Stimulated activated CD8-positive, alpha-beta memory T cell treated with anti-CD3 and anti-CD28 coated beads, Interleukin-12 subunit alpha, Interleukin-12 subunit beta, amount 100 ng/mL, for 24 hours (primary cell): ENCODE results near the gene GABRD.

ENCODE experiments used
- DNase-seq: peaks from one replicate; pipeline ENCODE4 v3.0.0-alpha.2; 2020; ENCODE audit errors: extremely low read depth

Gene GABRD

DNA sequence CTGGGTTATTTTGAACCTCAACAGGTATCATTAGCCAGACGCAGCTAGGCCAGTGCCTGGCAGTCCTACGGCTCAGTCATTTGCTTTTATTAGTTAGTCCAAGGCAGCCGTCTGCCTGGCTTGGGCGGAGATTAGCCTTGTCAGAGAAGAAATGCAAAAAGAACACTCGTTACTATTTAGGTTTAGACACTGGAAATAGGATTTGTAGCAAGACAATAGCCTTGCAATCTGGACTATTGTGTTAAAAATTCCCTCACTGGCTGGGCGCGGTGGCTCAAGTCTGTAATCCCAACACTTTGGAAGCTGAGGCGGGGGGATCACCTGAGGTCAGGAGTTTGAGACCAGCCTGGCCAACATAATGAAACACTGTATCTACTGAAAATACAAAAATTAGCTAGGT, 20.1 kb downstream of the GABRD start:
- DNase-seq: no peak

DNA sequence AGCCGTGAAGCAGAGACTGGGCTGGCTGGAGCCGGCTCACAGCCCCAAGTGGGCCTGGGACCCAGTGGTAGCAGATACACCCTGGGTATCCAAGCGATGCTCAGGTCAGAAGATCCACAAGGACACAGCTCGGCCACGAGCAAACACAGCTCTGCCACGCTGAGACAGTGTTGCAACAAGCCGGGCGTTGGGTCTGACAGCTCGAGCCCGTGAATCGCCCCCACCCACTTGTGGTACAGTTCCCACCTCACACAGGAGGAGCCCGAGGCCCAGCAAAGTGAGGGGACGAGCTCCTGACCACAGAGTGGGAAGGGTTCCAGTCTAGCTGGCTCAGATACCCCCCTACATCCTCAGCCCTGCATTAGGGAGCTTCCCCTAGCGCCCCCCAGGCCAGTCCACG, 22.2 kb downstream of the GABRD start:
- no peak for DNase-seq

DNA sequence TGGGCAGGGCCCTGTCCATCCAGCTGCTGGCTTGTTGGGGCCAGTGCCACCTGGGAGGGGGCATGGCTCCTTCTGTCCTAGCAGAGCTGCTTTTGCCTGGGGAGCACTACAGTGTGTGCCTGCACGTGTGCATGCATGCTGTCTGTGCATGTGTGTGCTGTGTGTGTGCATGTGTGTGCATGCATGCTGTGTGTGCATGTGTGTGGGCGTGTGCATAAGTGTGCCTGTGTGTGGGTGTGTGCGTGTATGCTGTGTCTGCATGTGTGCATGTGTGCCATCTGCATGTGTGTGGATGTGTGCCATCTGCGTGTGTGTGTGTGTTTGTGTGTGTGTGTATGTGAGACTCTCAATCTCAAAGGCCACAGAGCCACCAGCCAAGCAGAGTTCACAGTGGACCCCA, 22.7 kb downstream of the GABRD start:
- no peak for DNase-seq

DNA sequence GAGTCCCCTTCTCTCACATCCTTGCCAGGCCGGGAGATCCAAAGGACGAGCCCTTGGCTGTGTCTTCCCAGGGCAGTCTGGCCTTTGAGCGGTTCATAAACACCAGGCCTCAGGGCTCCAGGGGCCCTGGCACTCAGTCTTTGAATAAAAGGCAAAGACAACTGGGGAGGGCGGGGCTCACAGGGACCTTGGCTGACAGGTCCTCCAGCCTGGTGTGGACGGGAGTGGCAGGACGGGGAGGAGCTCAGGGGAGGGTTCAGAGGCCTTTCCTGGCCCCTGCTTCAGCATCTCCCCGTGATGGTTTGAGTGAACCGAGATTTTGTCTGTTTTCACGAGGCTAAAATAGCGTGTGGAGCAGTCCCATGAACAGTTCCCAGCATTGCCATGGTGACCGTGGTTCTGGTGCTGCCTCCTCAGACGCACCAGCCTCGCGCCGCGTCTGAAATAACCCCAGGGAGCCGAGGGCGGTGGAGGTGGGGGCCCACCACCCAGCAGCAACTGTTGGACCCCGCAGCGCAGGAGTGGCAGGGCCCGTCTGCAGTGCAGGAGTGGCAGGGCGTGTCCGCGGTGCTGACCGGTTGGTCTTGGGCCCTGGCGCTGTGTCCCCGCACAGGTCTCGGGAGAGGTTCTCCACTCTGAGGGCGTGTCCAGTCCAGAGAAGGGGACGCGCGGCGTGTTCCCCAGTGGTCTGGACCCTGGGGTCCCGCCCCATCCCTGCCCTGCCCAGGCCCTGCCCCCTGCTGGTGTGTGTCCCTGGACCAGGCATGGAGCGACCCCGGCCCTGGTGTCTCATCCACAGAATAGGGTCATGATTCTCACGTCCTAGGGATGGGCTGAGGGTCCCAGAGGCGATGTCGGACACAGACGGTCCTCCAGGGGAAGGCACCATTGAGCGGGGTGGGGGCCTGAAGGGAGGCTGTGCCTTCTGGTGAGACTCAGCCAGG, 24.0 kb downstream of the GABRD start:
- no peak for DNase-seq

DNA sequence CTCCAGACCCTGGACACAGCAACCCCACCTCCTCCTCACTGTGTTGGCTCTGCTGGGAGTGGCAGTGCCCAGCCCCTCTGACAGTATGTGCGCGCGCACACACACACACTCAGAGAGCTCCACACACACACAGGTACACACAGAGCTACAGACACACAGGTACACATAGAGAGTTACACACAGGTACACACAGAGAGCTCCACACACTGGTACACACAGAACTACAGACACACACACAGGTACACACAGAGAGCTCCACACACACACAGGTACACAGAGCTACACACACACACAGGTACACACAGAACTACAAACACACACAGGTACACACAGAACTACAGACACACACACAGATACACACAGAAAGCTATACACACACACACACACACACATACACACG, 24.7 kb downstream of the GABRD start:
- no peak for DNase-seq

DNA sequence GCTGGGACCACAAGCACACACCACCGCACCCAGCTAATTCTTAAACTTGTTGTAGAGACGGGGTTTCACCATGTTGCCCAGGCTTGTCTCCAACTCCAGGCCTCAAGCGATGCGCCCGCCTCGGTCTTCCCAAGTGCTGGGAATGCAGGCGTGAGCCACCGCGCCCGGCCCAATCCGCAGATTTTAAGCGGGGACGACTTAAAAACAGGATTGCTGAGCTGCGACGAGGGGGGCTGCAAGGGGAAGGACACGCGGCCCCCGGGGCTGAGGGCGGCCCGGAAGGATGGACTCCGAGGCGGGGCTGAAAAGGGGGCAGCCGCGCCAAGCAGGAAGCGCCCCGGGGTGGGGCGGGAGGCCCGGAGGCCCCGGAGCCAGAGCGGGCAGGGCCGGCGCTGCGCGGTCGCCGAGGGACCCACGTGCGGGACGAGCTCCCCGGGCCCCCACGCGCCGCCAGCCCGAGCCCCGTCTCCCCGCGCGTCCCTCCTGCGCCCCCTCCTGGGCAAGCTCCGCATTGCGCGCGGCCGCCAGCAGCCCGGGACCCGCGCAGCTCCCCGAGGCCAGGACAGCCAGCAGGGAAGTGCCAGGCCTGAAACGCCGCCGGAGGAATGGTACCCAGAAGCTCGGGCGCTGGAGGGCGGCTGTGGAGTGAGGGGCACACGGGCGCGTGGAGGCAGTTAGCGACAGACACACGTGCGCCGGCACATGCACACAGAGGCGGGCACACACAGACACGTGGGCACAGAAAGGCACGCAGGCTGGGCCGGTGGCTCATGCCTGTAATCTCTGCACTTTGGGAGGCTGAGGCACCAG, 25.6 kb downstream of the GABRD start:
- DNase-seq: peak; percentile 44

DNA sequence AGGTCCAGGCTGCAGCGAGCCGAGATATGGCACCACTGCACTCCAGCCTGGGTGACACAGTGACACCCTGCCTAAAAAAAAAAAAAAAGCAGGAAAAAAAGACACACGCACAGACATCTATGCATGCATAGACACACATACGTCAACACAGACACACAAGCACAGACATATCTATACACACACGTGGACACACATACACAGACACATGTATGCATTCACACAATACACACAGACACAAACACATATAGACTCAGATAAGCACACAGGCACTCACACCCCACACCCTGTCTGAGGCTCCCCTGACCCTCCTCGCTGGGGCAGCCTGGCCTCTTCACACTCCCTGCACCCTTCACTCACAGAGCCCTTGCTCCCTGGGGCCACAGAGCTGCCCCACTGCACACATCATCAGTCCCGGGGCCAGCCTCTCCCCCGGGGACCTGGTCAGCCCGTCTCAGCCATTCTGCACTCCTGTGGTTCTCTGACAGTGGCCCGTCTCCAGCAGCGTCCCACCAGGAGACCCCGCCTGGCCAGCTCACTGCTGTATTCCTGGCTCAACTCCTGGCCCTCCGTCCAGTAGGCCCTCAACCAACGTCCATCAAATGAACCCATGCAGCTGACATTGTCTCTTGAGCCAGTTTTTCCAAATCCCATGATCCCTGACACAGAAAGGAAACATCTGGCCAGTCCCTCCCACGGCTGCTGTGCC, 26.5 kb downstream of the GABRD start:
- no peak for DNase-seq

DNA sequence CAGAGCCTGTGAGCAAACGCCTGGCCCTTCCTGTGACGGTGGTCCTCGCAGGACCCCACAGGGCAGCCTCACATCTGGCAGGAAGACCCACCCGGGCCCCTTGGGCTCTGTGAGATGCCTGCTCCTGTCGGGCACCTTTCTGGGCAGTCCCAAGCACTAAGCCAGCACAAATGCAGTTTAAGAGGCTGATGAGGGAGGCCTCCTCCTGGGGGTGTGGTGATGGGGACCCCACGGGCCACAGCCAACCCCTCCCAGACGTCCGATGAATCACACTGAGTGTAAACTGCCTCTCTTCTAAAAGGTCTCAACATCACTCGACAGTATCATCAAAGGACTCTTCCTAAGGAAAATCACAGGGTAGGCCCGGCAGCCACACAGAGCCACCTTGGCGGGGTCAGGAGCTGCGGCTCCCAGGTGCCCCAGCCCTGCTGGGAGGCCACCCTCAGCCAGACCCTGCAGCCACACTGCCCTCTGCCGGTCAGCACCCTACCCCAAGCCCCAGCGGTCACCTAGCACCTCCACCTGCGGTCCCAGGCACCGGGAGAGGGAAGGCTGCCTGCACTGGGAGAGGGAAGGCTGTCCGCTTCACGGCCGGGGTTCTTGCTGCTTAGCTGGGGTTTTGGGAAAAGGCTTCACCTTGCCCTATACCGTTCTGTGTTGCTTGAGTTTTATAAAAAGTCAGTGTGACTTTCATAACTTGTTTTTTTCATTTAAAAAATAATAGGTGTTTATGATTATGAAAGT, 27.2 kb downstream of the GABRD start:
- DNase-seq: no peak

DNA sequence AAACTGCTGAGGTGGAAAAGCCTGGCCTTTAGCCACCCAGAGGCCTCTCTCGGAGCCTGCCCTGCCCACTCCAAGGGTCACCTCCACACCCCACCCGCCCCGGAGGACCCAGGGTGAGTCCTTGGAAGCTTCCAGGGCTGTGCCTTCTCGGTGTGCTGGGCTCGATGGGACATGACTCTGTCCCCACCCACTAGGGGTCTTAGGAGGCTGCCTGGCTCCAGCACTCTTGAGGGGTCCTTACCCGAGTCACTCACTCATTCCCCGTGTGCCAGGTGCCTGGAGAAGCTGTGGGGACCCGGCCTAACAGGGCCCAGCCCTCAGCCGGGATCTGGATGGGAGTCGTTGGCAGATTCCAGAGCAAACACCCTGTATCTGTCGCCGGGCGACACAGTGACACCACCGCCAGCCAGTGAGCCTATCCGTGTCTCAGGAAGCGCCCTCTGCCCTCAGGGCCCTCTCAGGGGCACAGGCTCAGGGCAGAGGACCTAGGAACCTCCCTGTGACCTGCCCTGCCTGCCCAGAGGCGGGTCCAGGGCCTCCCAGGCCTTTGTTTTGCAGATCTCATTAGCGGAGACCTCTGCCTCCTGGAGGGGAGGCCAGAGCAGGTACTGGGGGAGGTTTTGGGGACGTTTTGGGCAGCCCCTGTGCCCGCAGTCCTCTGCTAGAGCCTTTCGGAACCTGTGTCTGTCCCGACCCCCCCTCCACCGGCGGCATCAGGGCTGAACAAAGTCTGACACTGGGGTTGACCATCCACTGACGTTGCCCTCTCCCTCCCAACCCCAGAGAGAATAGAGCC, 28.0 kb downstream of the GABRD start:
- no peak for DNase-seq

DNA sequence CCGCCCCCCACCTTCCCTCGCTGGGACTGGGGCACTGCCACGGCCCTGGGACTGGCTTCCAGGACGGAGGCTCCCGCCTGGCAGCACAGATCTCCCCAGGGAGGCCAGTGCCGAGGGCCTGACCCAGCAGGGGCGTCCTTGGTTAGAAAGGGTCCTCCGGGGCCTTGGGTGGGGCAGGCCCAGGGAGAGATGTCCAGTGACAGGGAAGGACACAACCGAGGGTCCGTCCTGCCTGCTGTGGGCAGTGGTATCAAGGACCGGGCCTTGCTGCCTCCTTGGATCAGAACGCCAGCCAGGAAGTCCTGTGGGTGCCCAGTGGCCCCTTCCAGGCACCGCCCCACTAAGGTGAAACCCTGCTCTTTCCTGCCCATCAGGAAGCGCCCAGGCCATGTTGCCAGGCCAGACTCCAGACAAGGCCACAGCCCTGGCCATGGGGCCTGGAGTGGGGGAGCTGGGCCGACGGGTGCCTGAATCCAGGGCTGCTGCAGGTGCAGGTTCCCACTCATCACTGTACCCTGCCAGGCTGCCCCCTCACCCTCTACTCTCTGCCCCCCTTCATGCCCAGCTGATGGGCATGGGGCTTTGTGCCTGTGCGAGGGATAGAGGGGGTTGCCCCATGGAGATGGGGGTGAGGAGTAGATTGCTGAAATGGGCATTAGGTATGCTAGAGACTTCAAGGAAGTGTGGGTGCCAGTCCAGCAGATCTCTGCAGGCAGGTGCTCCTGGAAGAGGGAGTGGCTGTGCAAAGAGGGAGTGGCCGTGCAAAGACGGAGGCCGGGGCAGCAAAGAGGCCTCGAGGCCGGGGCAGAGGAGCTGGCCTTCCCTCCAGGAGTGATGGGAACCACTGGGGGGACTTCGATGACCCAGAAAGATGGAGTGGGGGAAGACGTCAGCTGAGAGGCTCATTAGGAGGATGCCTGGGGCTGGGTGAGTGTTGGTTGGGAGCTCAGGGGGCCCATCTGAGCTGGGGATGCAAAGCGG, 28.9 kb downstream of the GABRD start:
- no peak for DNase-seq

DNA sequence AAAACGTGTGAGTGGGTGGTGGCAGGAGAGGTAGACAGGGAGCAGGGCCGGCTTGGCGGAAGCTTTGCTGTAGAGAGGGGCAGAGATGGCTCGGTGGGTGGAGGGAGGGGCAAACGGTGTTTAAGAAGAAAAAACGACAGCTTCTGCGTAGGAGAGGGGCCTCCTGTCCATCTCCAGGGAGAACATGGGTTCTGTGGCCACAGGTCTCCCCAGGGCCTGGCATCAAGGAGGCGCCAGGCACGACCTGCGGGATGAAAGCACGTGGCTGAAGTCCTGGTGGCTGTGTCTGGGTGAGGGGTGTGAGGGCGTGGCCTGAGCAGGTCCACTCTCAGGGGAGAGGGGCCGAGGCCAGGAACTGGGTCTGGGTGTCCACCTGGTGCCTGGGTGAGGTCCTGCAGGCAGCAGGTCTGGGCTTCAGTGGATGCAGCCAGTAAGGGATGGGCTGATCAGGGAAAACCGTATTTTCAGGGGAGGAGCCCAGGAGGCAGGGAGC, 30.1 kb downstream of the GABRD start:
- no peak for DNase-seq

DNA sequence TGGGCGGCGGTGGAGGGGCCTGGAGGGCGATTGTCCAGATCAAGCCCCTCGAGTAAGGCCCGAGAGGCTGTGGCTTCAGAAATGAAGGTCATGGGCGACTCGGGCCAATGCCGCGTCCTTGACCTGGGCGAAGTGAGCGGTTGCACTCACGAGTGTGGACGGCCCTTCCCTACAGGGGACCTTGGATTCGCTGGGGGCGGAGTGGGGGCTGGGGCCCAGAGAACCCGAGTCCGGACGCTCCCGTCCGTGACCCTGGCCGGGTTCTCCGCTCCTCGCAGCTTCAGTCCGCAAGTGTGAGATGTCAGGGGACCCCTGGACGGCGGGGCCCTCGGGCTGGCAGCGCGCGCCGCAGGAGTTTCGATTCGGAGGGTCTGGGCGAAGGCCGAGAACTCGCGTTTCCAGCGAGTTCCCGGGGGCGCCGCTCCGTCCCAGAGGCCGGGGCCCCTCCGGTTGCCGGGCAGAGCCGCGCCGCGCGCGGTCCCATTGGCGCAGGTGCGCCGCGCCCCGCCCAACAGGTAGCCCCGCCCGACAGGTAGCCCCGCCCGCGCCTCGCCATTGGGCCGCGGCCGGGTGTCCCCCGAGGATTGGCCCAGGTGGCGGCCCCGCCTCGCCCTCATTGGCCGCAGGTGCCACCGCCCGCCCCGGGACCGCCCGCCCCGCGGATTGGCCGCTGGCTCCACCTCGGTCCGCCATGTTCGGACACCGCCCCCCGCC, 30.7 kb downstream of the GABRD start, which contains the start of gene PRKCZ:
PRKCZ (plus strand) TSS at position 694 of the 714 bp plus-strand sequence. CDS start 220 bp downstream, outside the sequence.
- DNase-seq: peak; percentile 84

DNA sequence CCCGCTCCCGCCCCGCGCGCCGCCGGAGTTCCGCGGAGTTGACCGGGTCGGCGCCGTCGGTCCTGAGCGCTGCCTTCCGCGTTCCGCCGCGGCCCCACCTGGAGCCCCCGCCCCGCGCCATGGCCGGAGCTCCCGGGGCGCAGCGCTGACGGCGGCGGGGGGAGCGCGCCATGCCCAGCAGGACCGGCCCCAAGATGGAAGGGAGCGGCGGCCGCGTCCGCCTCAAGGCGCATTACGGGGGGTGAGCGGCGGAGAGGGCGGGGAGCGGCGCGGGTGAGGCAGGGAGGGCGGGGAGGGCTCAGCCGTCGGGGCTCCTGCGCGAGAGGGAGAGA, 31.3 kb downstream of the GABRD start:
- DNase-seq: no peak

DNA sequence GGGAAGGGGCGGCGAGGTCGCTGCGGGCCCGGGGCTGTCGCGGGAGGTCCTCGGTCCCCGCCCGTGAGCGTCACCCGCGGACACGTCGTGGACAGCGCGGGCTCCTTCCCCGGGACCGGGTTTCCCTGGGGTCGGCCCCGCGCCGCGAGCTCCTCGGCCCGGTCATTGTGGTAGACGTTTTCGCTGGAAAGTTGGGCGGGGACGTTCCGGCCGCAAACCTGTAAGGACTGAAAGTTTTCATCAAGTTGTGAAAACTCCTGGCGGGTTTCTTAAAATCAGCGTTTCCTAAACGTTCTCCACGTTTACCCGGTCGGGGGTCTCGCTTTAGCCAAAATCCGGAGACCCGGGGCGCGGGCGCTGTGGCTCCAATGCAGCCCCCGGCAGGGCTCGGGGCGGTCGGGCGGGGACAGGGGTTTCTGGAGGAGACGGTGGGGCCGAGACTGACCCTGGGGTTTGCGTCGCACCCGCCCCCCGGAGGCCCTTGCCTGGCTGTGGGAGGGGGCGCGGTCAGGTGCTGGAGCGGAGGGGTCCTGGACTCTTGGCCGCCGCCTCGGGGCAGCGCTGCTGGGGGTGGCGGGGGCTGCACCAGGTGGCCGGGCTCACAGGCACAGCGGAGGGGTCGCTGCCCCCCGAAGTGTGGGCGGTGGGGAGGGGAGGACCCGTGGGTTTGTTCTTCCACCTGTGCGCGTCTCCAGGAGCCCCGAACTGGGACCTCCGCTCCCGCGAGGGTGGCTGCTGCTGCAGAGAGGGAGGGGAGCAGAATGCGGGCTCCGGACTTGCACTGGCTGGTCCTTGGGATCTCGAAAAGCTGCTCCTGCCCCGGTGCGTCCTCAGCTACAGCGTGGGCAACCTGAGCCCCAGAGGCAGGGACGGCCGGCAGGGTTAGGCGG, 31.9 kb downstream of the GABRD start:
- DNase-seq: no peak

DNA sequence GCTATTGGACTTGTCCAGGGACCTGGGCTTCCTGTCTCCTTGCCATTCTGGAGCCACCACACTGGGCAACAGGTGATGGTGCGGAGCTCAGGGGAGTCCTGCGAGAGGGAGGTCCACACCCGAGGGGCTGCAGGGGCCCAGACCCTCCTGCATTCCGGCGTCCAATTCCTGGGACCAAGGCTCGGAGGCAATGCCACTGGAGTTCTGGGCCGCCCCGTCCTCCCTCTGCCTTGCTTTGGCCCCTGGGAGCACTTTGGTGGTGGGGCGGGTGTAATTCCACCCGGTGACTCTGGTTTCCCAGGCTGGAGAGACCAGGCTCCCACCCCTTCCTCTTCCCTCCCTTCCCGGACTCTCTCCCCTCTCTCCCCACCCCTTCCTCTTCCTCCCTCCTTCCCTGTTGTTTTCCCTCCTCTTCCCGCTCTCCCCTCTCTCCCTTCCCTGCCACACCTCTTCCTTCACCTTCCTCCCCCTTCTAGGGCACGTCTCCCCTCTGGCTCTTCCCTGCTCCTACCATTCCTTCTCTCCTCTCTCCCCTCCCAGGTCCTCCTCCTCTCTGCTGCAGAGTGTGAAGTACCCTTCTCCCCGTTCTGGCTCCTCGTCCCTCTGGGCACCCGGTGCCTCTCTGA, 33.0 kb downstream of the GABRD start:
- no peak for DNase-seq

DNA sequence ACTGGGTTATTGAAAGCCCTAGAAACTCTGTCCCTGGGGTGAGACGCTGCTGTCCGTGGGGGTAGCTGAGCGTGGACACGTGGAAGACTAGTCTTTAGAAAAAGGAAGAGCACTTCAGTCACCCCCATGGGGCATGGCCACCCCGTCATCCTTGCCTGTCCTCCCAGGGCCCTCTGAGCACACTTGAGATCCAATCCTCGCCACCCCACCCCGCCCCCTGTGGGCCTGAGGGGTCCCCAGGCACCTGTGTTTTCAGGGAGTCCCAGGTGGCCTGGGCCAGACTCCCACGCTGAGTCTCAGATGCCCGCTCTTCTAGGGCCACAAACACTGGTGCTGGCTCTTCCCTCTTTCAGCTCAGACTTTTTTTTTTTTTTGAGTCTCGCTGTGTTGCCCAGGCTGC, 33.6 kb downstream of the GABRD start:
- DNase-seq: no peak

DNA sequence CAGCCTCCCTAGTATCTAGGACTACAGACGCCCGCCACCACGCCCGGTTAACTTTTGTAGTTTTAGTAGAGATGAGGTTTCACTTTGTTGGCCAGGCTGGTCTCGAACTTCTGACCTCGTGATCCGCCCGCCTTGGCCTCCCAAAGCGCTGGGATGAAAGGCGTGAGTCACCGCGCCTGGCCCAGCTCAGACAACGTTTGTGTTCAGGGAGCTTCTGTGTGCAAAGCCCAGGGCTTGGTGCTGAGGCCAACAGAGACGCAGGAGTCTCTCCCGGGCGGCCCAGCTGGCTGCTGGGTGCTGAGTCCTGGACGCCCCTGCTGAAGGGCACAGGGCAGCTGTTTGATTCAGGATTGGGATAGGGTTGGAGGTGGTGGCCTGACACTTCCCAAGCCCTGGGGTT, 34.1 kb downstream of the GABRD start:
- DNase-seq: no peak
